Aorta (tissue), 5 donors: ENCODE data around the gene PLPP3. TPM values are rescaled to one million over a fixed set of nuclear protein-coding genes. Genes with fewer than 3 reads are reported as not detected.

Experiments
- ATAC-seq: fragments of 200-7000 bp; cut with Tn5 transposase; one replicate; pipeline ENCODE4 v1.9.1; 2022; ENCODE audit warnings: moderate library complexity; ENCODE audit not compliant: low FRiP score
- DNase-seq, 2 donors: peaks; one replicate each; pipeline ENCODE4 v3.0.0-alpha.2; 2020
- H3K27ac ChIP-seq, 2 donors: one replicate each; pipeline ENCODE4 v1.5.1; 2013; ENCODE audit warnings: low read length in 2 of 2, mild to moderate bottlenecking in 2 of 2, moderate library complexity in 2 of 2, control low read depth in 1 of 2, inconsistent platforms in 1 of 2, low read depth in 1 of 2
- H3K27me3 ChIP-seq, 2 donors: one replicate each; pipeline ENCODE4 v1.6.1; 2013; ENCODE audit warnings: control low read depth in 1 of 2, low read length in 1 of 2, mild to moderate bottlenecking in 1 of 2, moderate library complexity in 1 of 2; ENCODE audit not compliant: insufficient read depth in 2 of 2, control insufficient read depth in 1 of 2
- H3K36me3 ChIP-seq, 2 donors: one replicate each; pipeline ENCODE4 v1.6.1; 2013; ENCODE audit warnings: control low read depth in 1 of 2, low read length in 1 of 2, mild to moderate bottlenecking in 1 of 2; ENCODE audit not compliant: insufficient read depth in 2 of 2, control insufficient read depth in 1 of 2
- H3K4me1 ChIP-seq, 2 donors: one replicate each; pipeline ENCODE4 v1.6.1; 2013; ENCODE audit warnings: low read length in 2 of 2, control low read depth in 1 of 2, mild to moderate bottlenecking in 1 of 2, moderate library complexity in 1 of 2; ENCODE audit not compliant: insufficient read depth in 2 of 2, control insufficient read depth in 1 of 2
- H3K4me3 ChIP-seq, 2 donors: one replicate each; pipeline ENCODE4 v1.5.1; 2013; ENCODE audit warnings: low read length in 2 of 2, control low read depth in 1 of 2, mild to moderate bottlenecking in 1 of 2
- H3K9me3 ChIP-seq: one replicate; pipeline ENCODE4 v1.6.1; 2013; ENCODE audit warnings: mild to moderate bottlenecking, low read length; ENCODE audit not compliant: control insufficient read depth
- WGBS, 2 donors: extraction: QIAGEN DNeasy Blood & Tissue Kit; methylation state at CpG; one replicate each; pipeline ENCODE4 v1.1.7; 2013; 5-methylcytosine and 5-hydroxymethylcytosine counted together
- intact Hi-C, 2 donors: fragments of 100-400 bp; cut with DNase I; formaldehyde crosslinking; loops; one replicate each; pipeline versions ENCODE4 v1.14.2 to v1.15.0; 2022
- polyA plus RNA-seq, 2 donors: library from polyadenylated mRNA; stranded (reverse); fragments of 200-250 nt; gene quantifications; one replicate each; pipeline ENCODE4 v1.2.3, GENCODE V29; 2013
- total RNA-seq, 2 donors: library from RNA; stranded (reverse); fragmentation: NEBNext Ultra II Directional; extraction: Animal tissue kit (Norgen Biotek cat#: 25700); gene quantifications; one replicate each; pipeline ENCODE4 v1.2.1, GENCODE V29; 2021
- donor health status: healthy with polysubstance abuse.
- donor health status: Bipolar disorder and iron deficiency.
- donor health status: DM: no; HTN: no; CAD: no.
- donor health status: DM: no; HTN: no; CAD: no.
- donor health status: DM: yes; HTN: yes; CAD: no.

The PLPP3 gene
- total and polyA plus RNA-seq, 4 donors = 19.0 to 114 (median 94.2) TPM

DNA sequence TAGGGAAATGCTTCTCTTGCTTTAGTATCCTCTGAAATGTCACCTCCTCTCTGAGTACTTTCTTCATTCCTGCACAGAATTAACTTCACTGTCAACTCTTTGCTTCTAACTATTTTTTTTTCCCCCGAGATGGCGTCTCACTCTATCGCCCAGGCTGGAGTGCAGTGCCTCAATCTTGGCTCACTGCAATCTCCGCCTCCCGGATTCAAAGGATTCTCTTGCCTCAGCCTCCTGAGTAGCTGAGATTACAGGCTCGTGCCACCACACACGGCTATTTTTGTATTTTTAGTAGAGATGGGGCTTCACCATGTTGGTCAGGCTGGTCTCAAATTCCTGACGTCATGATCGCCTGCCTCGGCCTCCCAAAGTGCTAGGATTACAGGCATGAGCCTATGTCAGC lies 1.4 kb upstream of the PLPP3 start:
- Histone ChIP-seq H3K4me3 (no peak overlapping the region), H3K27ac (no peak overlapping the region), H3K36me3 (no peaks in the 10 kb centered on the region), H3K9me3 (no peaks in the 10 kb centered on the region), H3K27me3 (no peaks in the 10 kb centered on the region), H3K4me1 (peaks cover 0 to 8% of the 10 kb centered on the region in 2 donors)
- no peak for DNase-seq
- 91 to 92% methylated on average over 10 of the region's 10 CpGs for WGBS, 2 donors
- ATAC-seq = no peak
- intact Hi-C loops = loop anchor here (5.0 to 10.0 kb wide), 4 partner anchors 326 to 1436 kb away; no protein-coding TSS in a partner anchor

DNA sequence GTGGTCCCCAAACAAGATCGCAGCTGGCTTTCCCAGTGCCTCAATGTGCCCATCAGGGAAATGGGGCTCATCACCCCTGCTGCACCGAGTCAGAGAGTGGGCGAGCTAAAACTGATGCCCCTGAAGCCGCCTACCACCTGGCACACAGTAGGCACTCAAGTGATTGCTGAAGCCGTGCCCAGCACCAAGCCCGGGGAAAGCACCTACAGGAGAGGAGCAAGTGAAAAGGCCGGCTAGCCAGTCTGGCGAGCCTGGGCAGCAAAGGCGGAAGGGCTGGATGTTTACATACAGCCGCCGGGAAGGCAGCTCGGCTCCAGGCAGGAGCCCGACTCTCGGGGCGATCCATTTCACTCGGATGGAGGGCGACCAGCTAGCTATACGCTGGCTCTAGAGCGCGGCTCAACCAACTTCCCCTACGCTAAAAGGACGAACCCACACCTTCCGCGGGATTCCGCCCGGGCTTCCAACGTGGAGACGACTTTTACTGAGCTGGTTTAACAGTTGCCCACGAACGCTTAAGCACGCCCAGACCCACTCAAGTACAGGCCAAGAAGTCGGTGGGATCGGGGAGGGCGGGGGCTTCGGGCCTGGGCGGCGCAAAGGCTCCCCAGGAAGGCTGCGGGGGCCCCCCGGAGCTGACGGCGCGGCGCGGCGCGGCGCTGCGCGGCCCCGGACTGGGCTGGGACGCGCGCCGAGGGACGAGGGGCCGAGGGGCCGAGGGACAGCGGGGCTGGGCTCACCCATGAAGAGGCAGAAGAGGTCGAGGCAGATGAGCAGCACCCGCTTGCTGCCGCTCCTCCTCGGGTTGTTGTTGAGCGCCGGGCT lies 1.0 kb downstream of the PLPP3 start:
- 0 to 1% methylated on average over 60 to 64 of the region's 64 CpGs for WGBS, 2 donors
- H3K27ac ChIP-seq = peak overlapping the region; percentile 83 to 88
- H3K4me3 ChIP-seq = peak overlapping the region; percentile 51 to 89
- peaks cover 0 to 18% of the 10 kb centered on the region in 2 donors for H3K4me1 ChIP-seq
- peak; percentile 76 for ATAC-seq
- no peaks in the 10 kb centered on the region for H3K9me3 ChIP-seq
- H3K36me3 ChIP-seq = no peaks in the 10 kb centered on the region
- intact Hi-C loops = loop anchor here (5.0 to 10.0 kb wide), 6 partner anchors 164 to 1201 kb away; no protein-coding TSS in a partner anchor
- H3K27me3 ChIP-seq = no peaks in the 10 kb centered on the region
- DNase-seq = peak; percentile 76 to 81

DNA sequence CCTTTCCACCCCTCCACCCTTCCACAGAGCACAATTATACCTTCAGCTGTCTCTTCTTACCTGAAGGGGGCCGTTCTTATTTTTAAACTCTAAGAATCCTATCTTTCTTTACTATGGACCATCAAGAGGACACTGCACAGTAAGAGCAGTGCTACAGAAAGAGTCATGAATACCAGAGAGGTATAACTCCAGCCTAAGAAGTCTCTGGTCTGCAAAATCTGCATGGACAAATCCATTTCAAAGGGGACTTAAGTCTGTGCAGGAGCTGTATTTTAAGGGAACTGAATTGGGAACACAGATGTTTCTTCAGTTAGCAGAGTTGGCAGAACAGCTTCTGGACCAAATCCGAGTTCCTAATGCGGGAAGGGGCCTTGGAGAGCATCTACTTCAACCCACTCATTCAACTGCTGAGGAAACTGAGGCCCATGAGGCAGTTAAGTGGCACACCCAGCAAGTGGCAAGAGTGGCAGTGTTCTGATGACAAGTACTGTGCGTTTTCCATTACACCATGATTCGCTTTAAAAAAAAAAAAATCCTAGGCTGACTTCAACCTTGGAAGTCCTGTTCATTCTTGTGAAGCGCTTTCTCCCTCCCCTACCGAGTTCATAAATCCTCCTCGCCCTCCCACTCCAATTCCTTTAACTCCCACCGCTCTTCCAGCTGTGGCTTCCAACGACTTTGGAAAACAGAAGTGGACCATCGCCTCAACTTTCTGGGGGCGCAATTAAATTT lies 1.8 kb downstream of the PLPP3 start:
- DNase-seq = no peak
- H3K4me1 ChIP-seq = peaks cover 0 to 21% of the 10 kb centered on the region in 2 donors
- intact Hi-C loops = loop anchor here (5.0 to 10.0 kb wide), 6 partner anchors 163 to 1200 kb away; no protein-coding TSS in a partner anchor
- no peaks in the 10 kb centered on the region for H3K9me3 ChIP-seq
- H3K36me3 ChIP-seq = no peaks in the 10 kb centered on the region
- ATAC-seq = no peak
- H3K27ac ChIP-seq = peak overlapping the region in 1 of 2 donors; percentile 66
- WGBS, 2 donors = 3 to 5% methylated on average over 12 of the region's 12 CpGs
- H3K27me3 ChIP-seq = no peaks in the 10 kb centered on the region
- H3K4me3 ChIP-seq = peak overlapping the region; percentile 51 to 89

DNA sequence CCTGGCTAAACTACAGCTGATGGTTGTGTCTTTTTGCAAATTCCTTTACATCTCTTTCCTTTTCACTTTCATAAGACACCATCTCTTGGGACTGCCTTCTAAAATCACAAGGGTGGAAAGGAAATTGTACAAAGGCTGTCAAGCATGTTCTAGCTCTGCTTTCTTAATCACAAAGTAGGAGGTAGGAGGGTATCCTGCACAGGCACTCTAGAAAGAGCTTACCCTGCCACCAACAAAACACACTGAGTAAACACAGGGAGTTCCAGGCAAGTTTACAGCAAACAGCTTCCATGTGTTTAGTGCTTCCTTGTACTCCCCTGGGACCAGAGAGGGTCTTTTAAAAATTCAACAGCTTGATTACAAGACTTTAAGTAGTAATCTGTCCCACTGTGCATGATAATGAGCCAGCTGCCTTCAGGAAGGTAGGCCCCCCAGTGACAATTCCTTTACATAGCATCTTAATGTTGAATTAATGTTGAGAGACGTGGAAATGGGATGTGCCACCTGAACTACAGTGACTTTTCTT lies 2.4 kb downstream of the PLPP3 start:
- DNase-seq (no peak), ATAC-seq (no peak)
- peak overlapping the region; percentile 51 to 89 for H3K4me3 ChIP-seq
- WGBS, 2 donors = 0 to 1% methylated on average over 1 of the region's 1 CpG
- no peaks in the 10 kb centered on the region for H3K9me3 ChIP-seq
- peaks cover 0 to 21% of the 10 kb centered on the region in 2 donors for H3K4me1 ChIP-seq
- intact Hi-C loops = loop anchor here (5.0 to 10.0 kb wide), 6 partner anchors 162 to 1200 kb away; no protein-coding TSS in a partner anchor
- no peaks in the 10 kb centered on the region for H3K27me3 ChIP-seq
- no peak overlapping the region for H3K27ac ChIP-seq
- no peaks in the 10 kb centered on the region for H3K36me3 ChIP-seq

DNA sequence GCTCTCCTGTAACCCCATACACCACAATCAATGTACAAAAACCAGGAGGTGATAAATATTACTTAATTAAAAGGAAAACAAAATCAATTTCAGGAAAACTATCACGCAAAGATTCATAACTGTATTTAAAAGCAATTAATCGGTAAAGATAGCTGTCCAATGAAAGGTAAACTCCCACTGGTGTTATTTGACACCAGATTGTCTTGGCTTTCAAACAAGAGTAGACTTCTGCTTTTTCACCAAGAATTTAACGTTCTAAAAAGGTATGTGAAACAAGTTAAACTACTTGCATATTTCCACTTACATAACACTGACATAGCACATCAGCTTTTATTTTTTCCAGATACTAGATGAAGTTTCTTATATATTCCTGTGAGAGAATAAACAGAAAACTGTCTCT lies 3.5 kb downstream of the PLPP3 start:
- WGBS, 2 donors = 22 to 31% methylated on average over 3 of the region's 3 CpGs
- DNase-seq (no peak), ATAC-seq (no peak)
- Histone ChIP-seq H3K27me3 (no peaks in the 10 kb centered on the region), H3K27ac (no peak overlapping the region), H3K9me3 (no peaks in the 10 kb centered on the region), H3K4me3 (peak overlapping the region; percentile 22 to 26), H3K36me3 (no peaks in the 10 kb centered on the region), H3K4me1 (peaks cover 0 to 21% of the 10 kb centered on the region in 2 donors)
- intact Hi-C loops = loop anchor here (5.0 to 10.0 kb wide), 6 partner anchors 161 to 1199 kb away; no protein-coding TSS in a partner anchor

DNA sequence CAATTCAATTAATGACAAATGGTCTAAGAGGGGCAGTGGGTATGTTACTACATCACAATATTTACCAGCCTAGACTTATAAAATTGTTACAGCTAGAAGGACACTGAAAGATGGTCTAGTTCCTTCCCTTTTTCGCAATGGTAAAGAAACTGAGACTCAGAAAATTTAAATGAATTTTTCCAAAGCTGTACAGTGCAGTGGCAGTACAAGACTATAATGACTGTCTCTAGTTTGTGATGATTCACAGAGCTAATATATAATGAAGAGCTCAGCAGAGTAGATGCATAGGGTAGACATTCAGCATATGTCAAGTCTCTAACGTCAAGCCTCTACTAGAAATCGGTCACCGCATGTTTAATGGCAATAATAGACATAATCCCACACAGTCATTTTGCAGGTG lies 4.6 kb downstream of the PLPP3 start:
- Histone ChIP-seq H3K36me3 (no peaks in the 10 kb centered on the region), H3K27ac (no peak overlapping the region), H3K4me1 (peaks cover 1 to 23% of the 10 kb centered on the region in 2 donors), H3K9me3 (no peaks in the 10 kb centered on the region), H3K4me3 (peak overlapping the region in 1 of 2 donors; percentile 26), H3K27me3 (no peaks in the 10 kb centered on the region)
- 80 to 85% methylated on average over 4 of the region's 4 CpGs for WGBS, 2 donors
- intact Hi-C loops = loop anchor here (5.0 to 10.0 kb wide), 6 partner anchors 160 to 1197 kb away; no protein-coding TSS in a partner anchor
- ATAC-seq = no peak
- DNase-seq = no peak

DNA sequence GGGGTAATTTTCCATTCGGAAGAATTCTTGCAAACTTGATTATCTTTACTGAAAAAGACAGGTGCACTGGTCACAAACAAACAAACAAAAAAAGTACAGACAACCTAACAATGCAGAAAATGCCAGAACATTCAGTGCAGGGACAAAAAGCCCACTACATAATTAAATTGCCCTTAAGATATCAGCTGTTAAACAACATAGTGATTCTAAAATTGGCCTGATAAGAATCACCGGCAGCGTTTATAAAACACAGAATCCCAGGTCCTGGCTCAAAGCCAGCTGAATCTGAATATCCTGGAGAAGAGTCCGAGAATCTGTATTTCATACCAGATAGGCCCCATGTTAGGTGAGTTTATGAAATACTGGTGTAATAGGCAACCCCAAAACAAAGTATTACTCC lies 6.1 kb downstream of the PLPP3 start:
- Histone ChIP-seq H3K4me1 (peaks cover 4 to 27% of the 10 kb centered on the region in 2 donors), H3K27me3 (no peaks in the 10 kb centered on the region), H3K4me3 (peak overlapping the region; percentile 14 to 34), H3K36me3 (no peaks in the 10 kb centered on the region), H3K27ac (no peak overlapping the region), H3K9me3 (no peaks in the 10 kb centered on the region)
- 17 to 18% methylated on average over 4 of the region's 4 CpGs for WGBS, 2 donors
- intact Hi-C loops = loop anchor here in 1 of 2 donors (10.0 kb wide), 3 partner anchors 159 to 1069 kb away; no protein-coding TSS in a partner anchor
- no peak for DNase-seq
- ATAC-seq = no peak

DNA sequence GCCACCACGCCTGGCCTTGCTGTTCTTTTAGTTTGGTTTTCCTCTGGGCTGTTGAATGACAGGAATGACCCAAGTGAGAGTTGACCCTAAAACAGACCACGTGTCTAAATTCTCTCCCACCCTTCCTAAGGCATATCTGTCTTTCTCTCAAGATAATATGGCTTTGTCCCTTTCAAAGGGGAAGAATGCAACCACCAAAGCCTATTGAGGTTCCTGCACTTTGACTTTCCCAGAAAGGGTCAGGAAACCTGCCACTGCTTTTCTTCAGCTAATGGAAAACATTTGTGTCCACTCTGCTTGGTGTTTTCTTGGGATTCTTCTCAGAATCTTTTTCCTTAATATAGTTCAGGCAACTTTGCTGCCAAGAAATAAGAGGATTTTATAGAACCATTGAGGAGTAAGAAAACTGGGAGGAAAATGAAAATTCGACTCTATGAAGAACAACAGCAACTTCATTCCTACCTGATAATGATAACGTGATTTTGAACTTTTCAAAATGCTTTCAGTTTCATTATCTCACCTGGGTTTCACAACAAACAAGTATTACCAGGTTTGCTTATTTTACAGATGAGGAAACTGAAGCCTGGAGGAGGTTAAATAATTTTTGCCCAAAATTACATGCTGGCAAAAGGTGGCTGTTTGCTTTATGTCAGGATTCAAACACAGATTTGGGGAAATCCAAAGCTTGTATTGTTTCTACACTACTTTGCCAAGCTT lies 6.9 kb downstream of the PLPP3 start:
- no peaks in the 10 kb centered on the region for H3K9me3 ChIP-seq
- peaks cover 4 to 27% of the 10 kb centered on the region in 2 donors for H3K4me1 ChIP-seq
- H3K4me3 ChIP-seq = peak overlapping the region in 1 of 2 donors; percentile 34
- ATAC-seq (no peak), DNase-seq (no peak)
- H3K36me3 ChIP-seq = no peaks in the 10 kb centered on the region
- intact Hi-C loops = loop anchor here in 1 of 2 donors (10.0 kb wide), 3 partner anchors 158 to 1068 kb away; no protein-coding TSS in a partner anchor
- no peaks in the 10 kb centered on the region for H3K27me3 ChIP-seq
- WGBS, 2 donors = 25 to 28% methylated on average over 4 of the region's 4 CpGs
- peak overlapping the region in 1 of 2 donors; percentile 2 for H3K27ac ChIP-seq
